ENCODE measurements around the gene SMYD3.

The SMYD3 gene

GRCh38 chr1:246398126-246398813 is 108.8 kb downstream of the SMYD3 start:
- no peak for TF ChIP-seq CTCF (IDR thresholded peaks at IDR 0.05; ENCODE audit: control insufficient read depth, insufficient read depth, low read depth, low read length, missing control alignments)
- DNase-seq (ENCODE audit: low read depth), result no peak
- H3K4me3 ChIP-seq (ENCODE audit: control insufficient read depth, low read depth, low read length), result no peak overlapping the region

GRCh38 chr1:246397046-246397445 is 110.0 kb downstream of the SMYD3 start:
- no peak overlapping the region for H3K4me3 ChIP-seq (ENCODE audit: control insufficient read depth, low read depth, low read length)
- no peak for TF ChIP-seq CTCF (IDR thresholded peaks at IDR 0.05; ENCODE audit: control insufficient read depth, insufficient read depth, low read depth, low read length, missing control alignments)
- DNase-seq (ENCODE audit: low read depth), result no peak

- H3K4me3 ChIP-seq (ENCODE audit: control insufficient read depth, low read depth, low read length), result no peak overlapping the region
- TF ChIP-seq CTCF (IDR thresholded peaks at IDR 0.05; ENCODE audit: control insufficient read depth, insufficient read depth, low read depth, low read length, missing control alignments), result no peak
- no peak for DNase-seq (ENCODE audit: low read depth)
These were observed 110.8 kb downstream of the SMYD3 start for GRCh38 chr1:246396322-246396721.

- no peak for TF ChIP-seq CTCF (IDR thresholded peaks at IDR 0.05; ENCODE audit: control insufficient read depth, insufficient read depth, low read depth, low read length, missing control alignments)
- DNase-seq (ENCODE audit: low read depth), result no peak
- H3K4me3 ChIP-seq (ENCODE audit: control insufficient read depth, low read depth, low read length), result no peak overlapping the region
These were observed 113.0 kb downstream of the SMYD3 start for GRCh38 chr1:246394121-246394520.

GRCh38 chr1:246390855-246391254 is 116.2 kb downstream of the SMYD3 start:
- TF ChIP-seq CTCF (IDR thresholded peaks at IDR 0.05; ENCODE audit: control insufficient read depth, insufficient read depth, low read depth, low read length, missing control alignments), result no peak
- DNase-seq (ENCODE audit: low read depth), result no peak
- no peak overlapping the region for H3K4me3 ChIP-seq (ENCODE audit: control insufficient read depth, low read depth, low read length)

GRCh38 chr1:246384616-246385015 is 122.5 kb downstream of the SMYD3 start:
- DNase-seq (ENCODE audit: low read depth), result no peak
- TF ChIP-seq CTCF (IDR thresholded peaks at IDR 0.05; ENCODE audit: control insufficient read depth, insufficient read depth, low read depth, low read length, missing control alignments), result no peak
- no peak overlapping the region for H3K4me3 ChIP-seq (ENCODE audit: control insufficient read depth, low read depth, low read length)
